Endothelial cell of umbilical vein (primary cell): Measurements from ENCODE around the gene CAPNS1. TPM values are rescaled to one million over a fixed set of nuclear protein-coding genes. Genes with fewer than 3 reads are reported as not detected.
A peak's percentile ranks its signal among the peaks of the same experiment; 100 is the strongest.

Experiments
- BruUV-seq: library from RNA; stranded (reverse); fragments of 400-500 nt; replicated peaks from 2 replicates; lab custom pipeline; 2021; lab: Mats Ljungman, UMichigan
- CTCF ChIA-PET: fragments of 300-600, 350-600 bp; sonication (Branson Sonifier 250); formaldehyde crosslinking; loops from one replicate; lab custom pipeline; 2021; ENCODE audit warnings: antibody characterized with exemption, inconsistent platforms; lab: Charles Lee
- POLR2A ChIA-PET: fragments of 300-600, 350-600 bp; sonication (Branson Sonifier 250); formaldehyde crosslinking; loops from one replicate; lab custom pipeline; 2021; ENCODE audit warnings: antibody characterized with exemption, inconsistent platforms; lab: Charles Lee
- DNase-seq: peaks from one replicate; pipeline ENCODE4 v3.0.0-alpha.2; 2011; ENCODE audit warnings: low read depth, low spot score
- FAIRE-seq: peaks from 2 replicates; lab custom pipeline; 2011; peaks lifted over from hg19 to GRCh38; lab: Jason Lieb, UNC
- H2AFZ ChIP-seq: 2 replicates; pipeline ENCODE4 v1.6.0; 2012; ENCODE audit warnings: low read depth, low read length, control low read depth, inconsistent platforms
- H3K27ac ChIP-seq: 2 replicates; pipeline ENCODE4 v1.5.1; 2011; ENCODE audit warnings: low read depth, mild to moderate bottlenecking, control low read depth, low read length, moderate library complexity; ENCODE audit not compliant: insufficient read depth
- H3K27me3 ChIP-seq, 2 experiments: 2 replicates each; pipeline versions ENCODE4 v1.6.0 to v1.6.1; 2011; ENCODE audit warnings: low read length in 2 of 2, mixed read lengths in 1 of 2; ENCODE audit not compliant: control insufficient read depth in 2 of 2, insufficient read depth in 2 of 2
- H3K36me3 ChIP-seq, 2 experiments: 2 replicates in 1 of 2; 3 replicates in 1 of 2; pipeline ENCODE4 v1.5.1; 2011; ENCODE audit warnings: low read length in 2 of 2, mild to moderate bottlenecking in 1 of 2, moderate library complexity in 1 of 2; ENCODE audit not compliant: control insufficient read depth in 2 of 2, insufficient read depth in 2 of 2; ENCODE audit errors: extremely low read depth in 1 of 2
- H3K4me1 ChIP-seq: 3 replicates; pipeline ENCODE4 v1.5.1; 2011; ENCODE audit warnings: mild to moderate bottlenecking, low read length; ENCODE audit not compliant: control insufficient read depth, insufficient read depth; ENCODE audit errors: extremely low read depth
- H3K4me2 ChIP-seq: 2 replicates; pipeline ENCODE4 v1.6.1; 2011; ENCODE audit warnings: low read length, control low read depth, mixed read lengths; ENCODE audit not compliant: insufficient read depth
- H3K4me3 ChIP-seq, 3 experiments: fragments of 200-600 bp in 1 of 3; sonication (generic), shearing (Covaris generic) in 1 of 3; replicated peaks in 1 of 3; 2 replicates each; pipeline ENCODE4 v1.5.1; 2011 to 2016; ENCODE audit warnings: control low read depth in 3 of 3, low read length in 3 of 3, mild to moderate bottlenecking in 2 of 3, inconsistent platforms in 1 of 3, low read depth in 1 of 3, moderate library complexity in 1 of 3; ENCODE audit not compliant: insufficient read depth in 1 of 3
- H3K79me2 ChIP-seq: 2 replicates; pipeline ENCODE4 v1.6.0; 2012; ENCODE audit warnings: low read length, inconsistent platforms; ENCODE audit not compliant: control insufficient read depth, insufficient read depth
- H3K9ac ChIP-seq: replicated peaks from 2 replicates; pipeline ENCODE3; 2011; ENCODE audit warnings: low read length, control low read depth; ENCODE audit not compliant: insufficient read depth; ENCODE audit errors: extremely low read depth
- H3K9me1 ChIP-seq: replicated peaks from 3 replicates; pipeline ENCODE4 v1.6.0; 2011; ENCODE audit warnings: mild to moderate bottlenecking, low read length; ENCODE audit not compliant: control insufficient read depth, insufficient read depth; ENCODE audit errors: extremely low read depth
- H3K9me3 ChIP-seq: replicated peaks from 2 replicates; pipeline ENCODE4 v1.5.1; 2012; ENCODE audit warnings: low read length, inconsistent platforms; ENCODE audit not compliant: control insufficient read depth, insufficient read depth
- H4K20me1 ChIP-seq: replicated peaks from 2 replicates; pipeline ENCODE3; 2011; ENCODE audit warnings: mild to moderate bottlenecking, low read length; ENCODE audit not compliant: control insufficient read depth, insufficient read depth; ENCODE audit errors: extremely low read depth
- CTCF ChIP-seq, 2 donors: IDR thresholded peaks; 1 replicate in 1 of 2; 2 replicates in 1 of 2; pipeline ENCODE4 v1.5.1; 2011; ENCODE audit warnings: low read length in 2 of 2, mild to moderate bottlenecking in 2 of 2, moderate library complexity in 2 of 2, control low read depth in 1 of 2, inconsistent platforms in 1 of 2, low read depth in 1 of 2; ENCODE audit not compliant: insufficient read depth in 1 of 2; ENCODE audit errors: extremely low read depth in 1 of 2
- EZH2 ChIP-seq: IDR thresholded peaks from 2 replicates; pipeline ENCODE4 v1.6.1; 2012; ENCODE audit warnings: borderline replicate concordance, low read depth, mild to moderate bottlenecking, moderate library complexity, low read length, inconsistent platforms; ENCODE audit not compliant: severe bottlenecking
- FOS ChIP-seq: IDR thresholded peaks from 2 replicates; pipeline ENCODE4 v1.6.1; 2011; ENCODE audit warnings: mild to moderate bottlenecking, low read length, moderate library complexity, borderline replicate concordance; ENCODE audit not compliant: insufficient read depth
- GATA2 ChIP-seq: IDR thresholded peaks from 2 replicates; pipeline ENCODE4 v1.7.0; 2011; ENCODE audit warnings: low read depth, mild to moderate bottlenecking, moderate library complexity, mixed read lengths, low read length; ENCODE audit not compliant: insufficient read length, insufficient read depth
- JUN ChIP-seq: IDR thresholded peaks from 2 replicates; pipeline ENCODE4 v1.6.1; 2011; ENCODE audit warnings: borderline replicate concordance, low read depth; ENCODE audit not compliant: insufficient read length, insufficient read depth
- MAX ChIP-seq: IDR thresholded peaks from 2 replicates; pipeline ENCODE4 v1.6.1; 2011; ENCODE audit not compliant: insufficient read depth, insufficient read length
- MYC ChIP-seq: IDR thresholded peaks from one replicate; pipeline ENCODE4 v1.6.1; 2011; ENCODE audit warnings: mild to moderate bottlenecking, low read depth, low read length
- POLR2A ChIP-seq: IDR thresholded peaks from 2 replicates; pipeline ENCODE4 v1.6.1; 2012; ENCODE audit warnings: low read depth, mild to moderate bottlenecking, control low read depth, low read length
- POLR2AphosphoS5 ChIP-seq: IDR thresholded peaks from 2 replicates; pipeline ENCODE4 v1.6.1; 2012; ENCODE audit warnings: low read depth, mild to moderate bottlenecking, control low read depth, low read length, moderate library complexity; ENCODE audit not compliant: insufficient read depth
- dilution Hi-C: fragments of 300-500 bp; cut with MboI; formaldehyde crosslinking; loops from one replicate; pipeline ENCODE4 v1.15.0; 2019; ENCODE audit warnings: low sequenced_read_pairs; ENCODE audit not compliant: extremely low pct_ligation_motif_present
- intact Hi-C: fragments of 100-400 bp; cut with micrococcal nuclease; formaldehyde crosslinking; loops from one replicate; pipeline ENCODE4 v1.10.0; 2022
- polyA plus RNA-seq, 4 experiments: library from polyadenylated mRNA; depleted of rRNA in 3 of 4; stranded (reverse) in 3 of 4; unstranded in 1 of 4; fragments of >200 nt; gene quantifications; 2 replicates each; pipeline versions ENCODE4 v1.2.1 to v1.2.3, GENCODE V29; 2011 to 2012; ENCODE audit warnings: missing spikeins in 1 of 4
- total RNA-seq: library from RNA; stranded (reverse); gene quantifications from 2 replicates; pipeline ENCODE4 v1.2.3, GENCODE V29; 2021

Gene CAPNS1
- total and polyA plus RNA-seq, 2 donors (not counting 3 experiments of a cell fraction or from before 2014, with no cell fraction given): 777 to 1,095 TPM

- POLR2A ChIA-PET: interaction anchor here (0.5 to 1.0 kb wide), 2 partner anchors 24 to 299 kb away, joined by 3 to 4 read pairs; partner anchors contain the start of gene NPHS1
- no TSS peak for BruUV-seq
- no peaks in the 10 kb centered on the region for H4K20me1 ChIP-seq
- H3K9ac ChIP-seq: peak overlapping the region; percentile 61
- no peaks in the 10 kb centered on the region for H3K9me1 ChIP-seq
- TF ChIP-seq POLR2AphosphoS5 (peak; percentile 9), MYC (no peak), EZH2 (no peak), FOS (no peak)
- DNase-seq (no peak), FAIRE-seq (peak; percentile 55)
- no peak overlapping the region for H2AFZ ChIP-seq
- peak overlapping the region; percentile 66 for H3K4me2 ChIP-seq
- dilution Hi-C loops (no loop called here), intact Hi-C loops (loop anchor here (1.0 kb wide), 2 partner anchors 10 to 23 kb away; no protein-coding TSS in a partner anchor)
- no peaks in the 10 kb centered on the region for H3K79me2 ChIP-seq
- peak overlapping the region; percentile 43 to 70 (median 56) for H3K4me3 ChIP-seq
- CTCF ChIA-PET: interaction anchor here (2.5 to 3.4 kb wide), 3 partner anchors 18 to 91 kb away, joined by 8 to 23 read pairs (median 12); no protein-coding TSS in a partner anchor
- peak overlapping the region; percentile 53 for H3K27ac ChIP-seq
- peaks cover 8 to 30% of the 10 kb centered on the region in 2 experiments for H3K36me3 ChIP-seq
- peaks cover 13% of the 10 kb centered on the region for H3K4me1 ChIP-seq
- H3K9me3 ChIP-seq: no peaks in the 10 kb centered on the region
- no peaks in the 10 kb centered on the region for H3K27me3 ChIP-seq
Observed at GRCh38 chr19:36151144-36152018, 11.5 kb downstream of the CAPNS1 start.

GRCh38 chr19:36152019-36152351 is 12.1 kb downstream of the CAPNS1 start:
- intact Hi-C loops (loop anchor here (1.0 kb wide), 1 partner anchor 24 kb away; no protein-coding TSS in a partner anchor), dilution Hi-C loops (no loop called here)
- peak overlapping the region; percentile 43 for H2AFZ ChIP-seq
- FAIRE-seq (no peak), DNase-seq (no peak)
- H3K9me1 ChIP-seq: no peaks in the 10 kb centered on the region
- H3K36me3 ChIP-seq: peaks cover 8 to 24% of the 10 kb centered on the region in 2 experiments
- CTCF ChIA-PET: interaction anchor here (2.5 to 3.4 kb wide), 3 partner anchors 18 to 92 kb away, joined by 8 to 23 read pairs (median 12); no protein-coding TSS in a partner anchor
- H3K4me1 ChIP-seq: peaks cover 13% of the 10 kb centered on the region
- H3K27me3 ChIP-seq: no peaks in the 10 kb centered on the region
- no peaks in the 10 kb centered on the region for H4K20me1 ChIP-seq
- H3K9me3 ChIP-seq: no peaks in the 10 kb centered on the region
- peak overlapping the region; percentile 61 for H3K9ac ChIP-seq
- POLR2A ChIA-PET: interaction anchor here (0.5 to 1.0 kb wide), 2 partner anchors 24 to 300 kb away, joined by 3 to 4 read pairs; partner anchors contain the start of gene NPHS1
- peak overlapping the region; percentile 66 for H3K4me2 ChIP-seq
- H3K79me2 ChIP-seq: no peaks in the 10 kb centered on the region
- no peak for TF ChIP-seq POLR2A
- TF ChIP-seq FOS: no peak
- no peak for TF ChIP-seq JUN
- no peak for TF ChIP-seq MAX
- no peak for TF ChIP-seq MYC
- no peak for TF ChIP-seq GATA2
- TF ChIP-seq CTCF (IDR thresholded peaks at IDR 0.05; ENCODE audit: extremely low read depth in 1 of 2, insufficient read depth in 1 of 2, low read depth in 1 of 2, low read length in 2 of 2): no peak
- no peak for TF ChIP-seq EZH2
- no peak for TF ChIP-seq POLR2AphosphoS5
- peak overlapping the region; percentile 43 to 70 (median 56) for H3K4me3 ChIP-seq
- peak overlapping the region; percentile 53 for H3K27ac ChIP-seq
- no TSS peak for BruUV-seq
